GM18499 (cell line): ENCODE data around the gene TGFBR3.

ENCODE experiments used
- ATAC-seq: cut with Tn5 transposase; IDR thresholded peaks from one replicate; pipeline ENCODE4 v1.9.1; 2021; ENCODE audit warnings: moderate number of reproducible peaks; ENCODE audit not compliant: insufficient read depth, unreplicated experiment

TGFBR3 gene

GRCh38 chr1:91784191-91784590 is 101.8 kb downstream of the TGFBR3 start:
- peak; percentile 61 for ATAC-seq

GRCh38 chr1:91783423-91784170 is 102.4 kb downstream of the TGFBR3 start:
- ATAC-seq: no peak

GRCh38 chr1:91781901-91782622 is 103.9 kb downstream of the TGFBR3 start:
- no peak for ATAC-seq

GRCh38 chr1:91781371-91781825 is 104.6 kb downstream of the TGFBR3 start:
- no peak for ATAC-seq

GRCh38 chr1:91779548-91780021 is 106.4 kb downstream of the TGFBR3 start:
- no peak for ATAC-seq

GRCh38 chr1:91778964-91779363 is 107.0 kb downstream of the TGFBR3 start:
- no peak for ATAC-seq

GRCh38 chr1:91777630-91778300 is 108.2 kb downstream of the TGFBR3 start:
- ATAC-seq: no peak

GRCh38 chr1:91777196-91777595 is 108.8 kb downstream of the TGFBR3 start:
- ATAC-seq: no peak

GRCh38 chr1:91776068-91776794 is 109.7 kb downstream of the TGFBR3 start:
- ATAC-seq: no peak

GRCh38 chr1:91775227-91775626 is 110.7 kb downstream of the TGFBR3 start:
- no peak for ATAC-seq

GRCh38 chr1:91774520-91775203 is 111.3 kb downstream of the TGFBR3 start:
- ATAC-seq: no peak

GRCh38 chr1:91771717-91772116 is 114.2 kb downstream of the TGFBR3 start:
- no peak for ATAC-seq

GRCh38 chr1:91770667-91771268 is 115.2 kb downstream of the TGFBR3 start:
- no peak for ATAC-seq

- no peak for ATAC-seq
Observed at GRCh38 chr1:91769742-91770141, 116.2 kb downstream of the TGFBR3 start.

- no peak for ATAC-seq
Observed at GRCh38 chr1:91768786-91769725, 116.9 kb downstream of the TGFBR3 start.

- no peak for ATAC-seq
Observed at GRCh38 chr1:91768120-91768519, 117.8 kb downstream of the TGFBR3 start.

GRCh38 chr1:91766883-91767282 is 119.1 kb downstream of the TGFBR3 start:
- ATAC-seq: no peak

GRCh38 chr1:91765880-91766443 is 120.0 kb downstream of the TGFBR3 start:
- ATAC-seq: no peak
